ENCODE results near the gene DFFB.

DNA sequence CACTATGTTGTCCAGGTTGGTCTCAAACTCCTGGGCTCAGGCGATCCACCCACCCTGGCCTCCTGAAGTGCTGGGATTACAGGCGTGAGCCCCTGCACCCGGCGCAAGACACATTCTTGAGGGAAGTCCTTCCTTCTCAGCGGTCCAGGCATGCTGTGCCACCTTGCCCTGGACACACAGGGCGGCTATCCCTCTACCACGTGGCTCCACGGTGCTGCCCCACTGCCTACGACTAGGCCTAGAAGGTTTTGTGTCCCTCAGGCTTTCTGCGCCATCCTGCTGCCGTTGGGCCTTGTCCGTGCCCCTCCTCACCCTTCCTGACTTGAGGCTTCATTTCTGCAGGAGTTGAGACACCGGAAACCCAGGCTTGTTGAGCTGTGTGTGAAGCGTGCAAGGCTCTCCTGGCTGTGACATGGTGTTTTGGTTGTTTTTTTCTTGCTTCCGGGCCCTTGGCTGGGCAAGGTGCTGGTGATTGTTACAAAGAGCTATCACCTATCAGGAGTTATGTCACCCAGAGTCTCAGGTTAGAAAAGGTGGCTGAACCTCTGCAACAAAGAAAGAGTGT lies 28.9 kb downstream of the DFFB start:
- TF ChIP-seq, protein P1, sequence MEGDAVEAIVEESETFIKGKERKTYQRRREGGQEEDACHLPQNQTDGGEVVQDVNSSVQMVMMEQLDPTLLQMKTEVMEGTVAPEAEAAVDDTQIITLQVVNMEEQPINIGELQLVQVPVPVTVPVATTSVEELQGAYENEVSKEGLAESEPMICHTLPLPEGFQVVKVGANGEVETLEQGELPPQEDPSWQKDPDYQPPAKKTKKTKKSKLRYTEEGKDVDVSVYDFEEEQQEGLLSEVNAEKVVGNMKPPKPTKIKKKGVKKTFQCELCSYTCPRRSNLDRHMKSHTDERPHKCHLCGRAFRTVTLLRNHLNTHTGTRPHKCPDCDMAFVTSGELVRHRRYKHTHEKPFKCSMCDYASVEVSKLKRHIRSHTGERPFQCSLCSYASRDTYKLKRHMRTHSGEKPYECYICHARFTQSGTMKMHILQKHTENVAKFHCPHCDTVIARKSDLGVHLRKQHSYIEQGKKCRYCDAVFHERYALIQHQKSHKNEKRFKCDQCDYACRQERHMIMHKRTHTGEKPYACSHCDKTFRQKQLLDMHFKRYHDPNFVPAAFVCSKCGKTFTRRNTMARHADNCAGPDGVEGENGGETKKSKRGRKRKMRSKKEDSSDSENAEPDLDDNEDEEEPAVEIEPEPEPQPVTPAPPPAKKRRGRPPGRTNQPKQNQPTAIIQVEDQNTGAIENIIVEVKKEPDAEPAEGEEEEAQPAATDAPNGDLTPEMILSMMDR (IDR thresholded peaks at IDR 0.05) = no peak
- TF ChIP-seq EZH2phosphoT487 (IDR thresholded peaks at IDR 0.05) (no peak), EZH2 (IDR thresholded peaks at IDR 0.05) (no peak)

All from neural progenitor cell (in vitro differentiated cells).